Uterus (tissue), 2 donors: ENCODE results near the gene CAMTA1.

ENCODE experiments used
- POLR2A ChIP-seq, 2 donors: fragments of 450-650 bp; IDR thresholded peaks; one replicate each; pipeline ENCODE4 v1.6.1; 2016; ENCODE audit warnings: antibody characterized with exemption in 2 of 2, mild to moderate bottlenecking in 1 of 2, moderate library complexity in 1 of 2
- TF ChIP-seq, protein P1 (sequence below), 4 experiments: fragments of 200-600 bp in 2 of 4; fragments of 450-650 bp in 2 of 4; sonication (generic) in 2 of 4; IDR thresholded peaks; one replicate each; pipeline ENCODE4 v1.5.1; 2016 to 2019; ENCODE audit warnings: antibody characterized with exemption in 4 of 4, mild to moderate bottlenecking in 2 of 4, moderate library complexity in 1 of 4

DNA sequence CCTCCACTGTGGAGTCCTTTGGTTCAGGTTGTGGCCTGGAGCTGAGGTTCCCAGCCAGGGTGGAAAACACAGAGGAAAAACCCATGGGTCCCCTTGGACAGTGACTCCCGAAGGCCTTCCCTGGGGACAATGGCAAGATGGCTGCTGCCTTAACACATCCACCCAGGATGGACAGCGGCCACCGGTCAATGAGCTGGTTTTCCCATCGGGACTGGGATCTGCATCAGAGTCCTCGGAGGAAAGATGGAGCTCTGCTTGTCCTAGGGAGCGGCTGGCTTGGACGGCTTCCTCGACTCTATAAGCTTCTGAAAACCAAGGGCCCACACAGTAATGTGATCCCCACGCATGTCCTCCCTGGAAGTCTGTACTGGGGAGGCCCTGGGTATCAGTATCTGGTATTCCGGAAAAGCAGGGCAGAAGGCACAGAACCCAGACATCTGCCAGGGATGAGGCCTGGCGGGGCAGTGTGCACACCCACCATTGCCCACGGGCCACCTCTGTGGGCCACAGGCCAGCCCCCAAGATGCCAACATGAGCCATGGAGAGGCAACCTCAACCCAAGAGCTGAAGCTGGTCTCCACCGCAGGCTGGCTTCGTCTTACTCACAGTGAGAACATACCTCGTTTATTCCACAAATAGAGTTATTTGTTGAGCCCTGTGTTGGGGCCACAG is 891.2 kb downstream of the CAMTA1 start:
- TF ChIP-seq, protein P1, sequence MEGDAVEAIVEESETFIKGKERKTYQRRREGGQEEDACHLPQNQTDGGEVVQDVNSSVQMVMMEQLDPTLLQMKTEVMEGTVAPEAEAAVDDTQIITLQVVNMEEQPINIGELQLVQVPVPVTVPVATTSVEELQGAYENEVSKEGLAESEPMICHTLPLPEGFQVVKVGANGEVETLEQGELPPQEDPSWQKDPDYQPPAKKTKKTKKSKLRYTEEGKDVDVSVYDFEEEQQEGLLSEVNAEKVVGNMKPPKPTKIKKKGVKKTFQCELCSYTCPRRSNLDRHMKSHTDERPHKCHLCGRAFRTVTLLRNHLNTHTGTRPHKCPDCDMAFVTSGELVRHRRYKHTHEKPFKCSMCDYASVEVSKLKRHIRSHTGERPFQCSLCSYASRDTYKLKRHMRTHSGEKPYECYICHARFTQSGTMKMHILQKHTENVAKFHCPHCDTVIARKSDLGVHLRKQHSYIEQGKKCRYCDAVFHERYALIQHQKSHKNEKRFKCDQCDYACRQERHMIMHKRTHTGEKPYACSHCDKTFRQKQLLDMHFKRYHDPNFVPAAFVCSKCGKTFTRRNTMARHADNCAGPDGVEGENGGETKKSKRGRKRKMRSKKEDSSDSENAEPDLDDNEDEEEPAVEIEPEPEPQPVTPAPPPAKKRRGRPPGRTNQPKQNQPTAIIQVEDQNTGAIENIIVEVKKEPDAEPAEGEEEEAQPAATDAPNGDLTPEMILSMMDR (IDR thresholded peaks at IDR 0.05): no peak
- no peak for TF ChIP-seq POLR2A (IDR thresholded peaks at IDR 0.05)
